ENCODE results near the gene BTNL2. TPM values are rescaled to one million over a fixed set of nuclear protein-coding genes. Genes with fewer than 3 reads are reported as not detected.

BTNL2 gene, protein sequence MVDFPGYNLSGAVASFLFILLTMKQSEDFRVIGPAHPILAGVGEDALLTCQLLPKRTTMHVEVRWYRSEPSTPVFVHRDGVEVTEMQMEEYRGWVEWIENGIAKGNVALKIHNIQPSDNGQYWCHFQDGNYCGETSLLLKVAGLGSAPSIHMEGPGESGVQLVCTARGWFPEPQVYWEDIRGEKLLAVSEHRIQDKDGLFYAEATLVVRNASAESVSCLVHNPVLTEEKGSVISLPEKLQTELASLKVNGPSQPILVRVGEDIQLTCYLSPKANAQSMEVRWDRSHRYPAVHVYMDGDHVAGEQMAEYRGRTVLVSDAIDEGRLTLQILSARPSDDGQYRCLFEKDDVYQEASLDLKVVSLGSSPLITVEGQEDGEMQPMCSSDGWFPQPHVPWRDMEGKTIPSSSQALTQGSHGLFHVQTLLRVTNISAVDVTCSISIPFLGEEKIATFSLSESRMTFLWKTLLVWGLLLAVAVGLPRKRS
- total RNA-seq: not detected
- long read RNA-seq, donor 1: 0 reads
- long read RNA-seq, donor 2: 0 reads

DNA sequence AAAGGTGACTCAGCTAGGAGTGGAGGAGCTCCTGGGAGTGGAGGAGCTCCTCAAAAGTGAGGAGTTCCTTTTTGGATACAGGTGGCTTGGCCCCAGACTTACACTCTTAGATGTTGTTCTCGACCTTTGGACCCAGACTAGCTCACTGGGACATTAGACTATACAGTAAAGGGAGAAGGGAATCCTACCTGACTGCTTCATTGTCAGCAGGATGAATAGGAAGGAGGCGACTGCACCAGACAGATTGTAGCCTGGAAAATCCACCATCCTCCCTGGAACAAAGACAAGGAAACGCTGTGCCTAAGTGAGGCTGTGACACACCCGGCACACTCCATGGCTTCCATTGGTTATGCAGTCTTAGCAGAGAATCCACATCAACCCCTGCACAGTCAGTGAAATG lies at the start of gene BTNL2:
TSS of gene BTNL2 (minus strand) at position 325 of the 400 bp plus-strand sequence. CDS start at position 267, 58 bp downstream.
- Histone ChIP-seq H3K4me3 (no peak within 1 kb of the TSS), H3K9me3 (no peaks in the 10 kb centered on the region), H3K36me3 (ENCODE audit: low read depth) (no peaks in the 10 kb centered on the region), H3K4me1 (ENCODE audit: low read depth) (peaks cover 4% of the 10 kb centered on the region)
- intact Hi-C loops (cut with DNase I, micrococcal nuclease): no loop called here
- peak; percentile 72 for ATAC-seq
- TF ChIP-seq, protein P1, sequence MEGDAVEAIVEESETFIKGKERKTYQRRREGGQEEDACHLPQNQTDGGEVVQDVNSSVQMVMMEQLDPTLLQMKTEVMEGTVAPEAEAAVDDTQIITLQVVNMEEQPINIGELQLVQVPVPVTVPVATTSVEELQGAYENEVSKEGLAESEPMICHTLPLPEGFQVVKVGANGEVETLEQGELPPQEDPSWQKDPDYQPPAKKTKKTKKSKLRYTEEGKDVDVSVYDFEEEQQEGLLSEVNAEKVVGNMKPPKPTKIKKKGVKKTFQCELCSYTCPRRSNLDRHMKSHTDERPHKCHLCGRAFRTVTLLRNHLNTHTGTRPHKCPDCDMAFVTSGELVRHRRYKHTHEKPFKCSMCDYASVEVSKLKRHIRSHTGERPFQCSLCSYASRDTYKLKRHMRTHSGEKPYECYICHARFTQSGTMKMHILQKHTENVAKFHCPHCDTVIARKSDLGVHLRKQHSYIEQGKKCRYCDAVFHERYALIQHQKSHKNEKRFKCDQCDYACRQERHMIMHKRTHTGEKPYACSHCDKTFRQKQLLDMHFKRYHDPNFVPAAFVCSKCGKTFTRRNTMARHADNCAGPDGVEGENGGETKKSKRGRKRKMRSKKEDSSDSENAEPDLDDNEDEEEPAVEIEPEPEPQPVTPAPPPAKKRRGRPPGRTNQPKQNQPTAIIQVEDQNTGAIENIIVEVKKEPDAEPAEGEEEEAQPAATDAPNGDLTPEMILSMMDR (IDR thresholded peaks at IDR 0.05): no peak
- DNase-seq: no peak

DNA sequence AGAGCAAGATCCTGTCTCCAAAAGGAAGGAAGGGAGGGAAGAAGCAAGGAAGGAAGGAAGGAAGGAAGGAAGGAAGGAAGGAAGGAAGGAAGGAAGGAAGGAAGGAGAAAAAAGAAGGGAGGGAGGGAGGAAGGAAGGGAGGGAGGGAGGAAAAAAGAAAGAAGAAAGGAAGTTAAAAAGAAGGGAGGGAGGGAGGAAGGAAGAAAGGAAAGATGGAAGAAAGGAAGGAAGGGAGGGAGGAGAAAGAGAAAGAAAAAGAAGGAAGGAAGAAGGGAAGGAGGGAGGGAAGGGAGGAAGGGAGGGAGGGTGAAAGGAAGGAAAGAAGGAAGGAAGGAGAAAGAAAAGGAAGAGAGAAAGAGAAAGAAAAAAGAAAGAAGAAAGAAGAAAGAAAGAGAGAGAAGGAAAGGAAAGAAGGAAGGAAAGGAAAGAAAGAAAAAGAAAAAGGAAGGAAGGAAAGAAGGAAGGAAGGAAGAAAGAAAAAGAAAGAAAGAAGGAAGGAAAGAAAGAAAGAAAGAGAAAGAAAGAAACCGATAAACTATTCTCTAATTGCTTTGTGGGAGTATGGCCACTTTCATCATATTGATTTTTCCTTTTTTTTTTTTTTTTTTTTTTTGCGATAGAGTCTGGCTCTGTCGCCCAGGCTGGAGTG lies 42.2 kb upstream of the BTNL2 start:
- intact Hi-C loops (cut with DNase I, micrococcal nuclease): no loop called here
- Histone ChIP-seq H3K36me3 (ENCODE audit: low read depth) (no peaks in the 10 kb centered on the region), H3K4me1 (ENCODE audit: low read depth) (no peaks in the 10 kb centered on the region), H3K9me3 (no peaks in the 10 kb centered on the region), H3K4me3 (no peak overlapping the region)
- TF ChIP-seq, protein P1 (IDR thresholded peaks at IDR 0.05): no peak
- no peak for DNase-seq
- ATAC-seq: no peak

DNA sequence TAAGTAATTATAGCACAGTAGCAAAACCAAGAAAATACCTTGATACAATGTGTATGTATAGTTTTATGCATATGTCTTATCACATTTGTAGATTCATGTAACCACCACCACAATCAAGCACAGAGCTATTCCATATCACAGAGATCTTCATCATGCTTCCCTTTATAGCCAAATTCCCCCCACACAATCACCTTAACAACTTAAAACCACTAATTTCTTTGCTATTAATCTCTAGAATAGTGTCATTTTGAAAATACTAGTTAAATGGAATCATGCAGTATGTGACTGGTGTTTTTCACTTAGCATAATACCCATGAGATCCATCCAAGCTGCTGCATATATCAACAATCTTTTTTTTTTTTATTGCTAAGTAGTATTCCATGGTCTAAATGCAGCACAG lies 41.0 kb upstream of the BTNL2 start:
- no peaks in the 10 kb centered on the region for H3K36me3 ChIP-seq (ENCODE audit: low read depth)
- H3K4me3 ChIP-seq: no peak overlapping the region
- TF ChIP-seq, protein P1 (IDR thresholded peaks at IDR 0.05): no peak
- intact Hi-C loops (cut with DNase I, micrococcal nuclease): no loop called here
- DNase-seq: no peak
- no peaks in the 10 kb centered on the region for H3K4me1 ChIP-seq (ENCODE audit: low read depth)
- H3K9me3 ChIP-seq: no peaks in the 10 kb centered on the region
- ATAC-seq: no peak

DNA sequence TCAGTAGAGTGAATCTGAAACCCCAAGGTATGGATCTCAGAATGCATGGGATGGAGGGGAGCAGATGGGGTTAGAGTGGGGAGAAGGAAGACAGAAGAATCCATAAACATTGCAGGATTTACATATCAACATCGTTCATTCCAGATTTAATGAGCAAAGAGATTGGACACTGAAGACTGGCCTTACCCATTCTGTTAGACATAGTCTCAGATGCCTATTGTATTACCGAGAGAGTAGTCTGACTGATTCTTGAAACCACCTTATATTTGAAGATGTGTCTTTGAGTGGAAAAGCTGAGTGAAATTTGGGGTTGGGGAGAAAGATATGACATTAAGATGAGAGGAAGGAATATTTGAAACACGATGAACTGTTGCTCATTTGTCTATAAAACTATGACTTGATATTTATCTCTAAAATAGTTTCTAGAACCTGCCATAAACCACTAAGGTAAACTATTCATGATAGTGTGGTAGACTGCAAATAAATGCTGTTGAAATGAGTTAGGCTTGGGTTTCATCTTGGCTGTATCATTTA lies 38.4 kb upstream of the BTNL2 start:
- H3K4me1 ChIP-seq (ENCODE audit: low read depth): no peaks in the 10 kb centered on the region
- ATAC-seq (no peak), DNase-seq (no peak)
- intact Hi-C loops (cut with DNase I, micrococcal nuclease): no loop called here
- no peaks in the 10 kb centered on the region for H3K9me3 ChIP-seq
- no peak overlapping the region for H3K4me3 ChIP-seq
- H3K36me3 ChIP-seq (ENCODE audit: low read depth): no peaks in the 10 kb centered on the region
- TF ChIP-seq, protein P1 (IDR thresholded peaks at IDR 0.05): no peak

DNA sequence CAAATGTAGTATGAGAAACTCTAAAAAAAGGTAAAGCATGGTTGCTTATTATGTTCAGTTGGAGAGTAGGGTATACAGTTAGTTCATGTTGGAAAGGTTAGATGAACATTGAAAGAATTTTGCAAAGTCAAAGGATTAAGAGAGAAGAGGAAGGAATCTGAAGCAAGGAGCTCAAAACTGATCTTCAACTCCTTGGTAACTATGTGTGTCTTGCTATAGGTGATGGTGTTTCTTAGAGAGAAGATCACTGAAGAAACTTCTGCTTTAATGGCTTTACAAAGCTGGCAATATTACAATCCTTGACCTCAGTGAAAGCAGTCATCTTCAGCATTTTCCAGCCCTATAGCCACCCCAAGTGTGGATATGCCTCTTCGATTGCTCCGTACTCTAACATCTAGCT lies 37.5 kb upstream of the BTNL2 start:
- ATAC-seq: no peak
- TF ChIP-seq, protein P1 (IDR thresholded peaks at IDR 0.05): no peak
- intact Hi-C loops (cut with DNase I, micrococcal nuclease): no loop called here
- Histone ChIP-seq H3K4me3 (no peak overlapping the region), H3K36me3 (ENCODE audit: low read depth) (no peaks in the 10 kb centered on the region), H3K4me1 (ENCODE audit: low read depth) (no peaks in the 10 kb centered on the region), H3K9me3 (no peaks in the 10 kb centered on the region)
- DNase-seq: no peak
